K562 (cell line): Measurements from ENCODE around the gene FAM219B. TPM values are rescaled to one million over a fixed set of nuclear protein-coding genes. Genes with fewer than 3 reads are reported as not detected.

Experiments
- ATAC-seq: fragments of 200-7000 bp; cut with Tn5 transposase; 3 replicates; pipeline ENCODE4 v1.9.1; 2020; ENCODE audit warnings: moderate library complexity
- BruUV-seq: library from RNA; stranded (reverse); fragments of 400-500 nt; replicated peaks from 2 replicates; lab custom pipeline; 2021; lab: Mats Ljungman, UMichigan
- CTCF ChIA-PET: fragments of 300-600 bp; formaldehyde crosslinking; extraction: SDS; loops from one replicate; lab custom pipeline; 2021; ENCODE audit warnings: low intra/inter-chr PET ratio; lab: Yijun Ruan, JAX
- POLR2A ChIA-PET: fragments of 300-600, 350-650 bp; sonication (Branson Sonifier 250); formaldehyde crosslinking; extraction: SDS; loops from one replicate; lab custom pipeline; 2021; ENCODE audit warnings: antibody characterized with exemption, inconsistent platforms; lab: Yijun Ruan, JAX
- DNase-seq, 4 experiments: peaks; one replicate each; pipeline versions ENCODE4 v3.0.0 to v3.0.0-alpha.2; 2011 to 2018; ENCODE audit warnings: low spot score in 3 of 4, mixed read lengths in 3 of 4; ENCODE audit errors: extremely low read depth in 1 of 4
- FAIRE-seq: peaks from 2 replicates; lab custom pipeline; 2011; peaks lifted over from hg19 to GRCh38; lab: Jason Lieb, UNC
- H2AFZ ChIP-seq: 2 replicates; pipeline ENCODE4 v1.6.0; 2011; ENCODE audit warnings: low read depth, low read length, control low read depth, inconsistent platforms
- H3K27ac ChIP-seq: fragments of 200-600 bp; 3 replicates; pipeline ENCODE4 v1.8.0; 2011; ENCODE audit warnings: low read depth, mild to moderate bottlenecking, control low read depth, inconsistent platforms, low read length, moderate library complexity, mixed read lengths; ENCODE audit errors: extremely low read depth
- H3K27me3 ChIP-seq, 2 experiments: fragments of 300-600 bp in 1 of 2; 2 replicates in 1 of 2; 3 replicates in 1 of 2; pipeline versions ENCODE4 v1.6.0 to v1.8.0; 2011; ENCODE audit warnings: inconsistent platforms in 2 of 2, low read length in 2 of 2, mild to moderate bottlenecking in 1 of 2, mixed read lengths in 1 of 2, moderate library complexity in 1 of 2; ENCODE audit not compliant: control insufficient read depth in 2 of 2, insufficient read depth in 2 of 2
- H3K36me3 ChIP-seq: fragments of 300-600 bp; 3 replicates; pipeline ENCODE4 v1.8.0; 2011; ENCODE audit warnings: mild to moderate bottlenecking, low read length, inconsistent platforms; ENCODE audit not compliant: control insufficient read depth, insufficient read depth
- H3K4me1 ChIP-seq, 2 experiments: fragments of 200-600 bp in 1 of 2; replicated peaks in 1 of 2; 2 replicates in 1 of 2; 3 replicates in 1 of 2; pipeline versions ENCODE4 v1.5.1 to v1.8.0; 2011; ENCODE audit warnings: inconsistent platforms in 2 of 2, low read length in 2 of 2, mild to moderate bottlenecking in 1 of 2, mixed read lengths in 1 of 2, moderate library complexity in 1 of 2; ENCODE audit not compliant: control insufficient read depth in 2 of 2, insufficient read depth in 2 of 2
- H3K4me2 ChIP-seq: 2 replicates; pipeline ENCODE4 v1.6.1; 2011; ENCODE audit warnings: low read length, control low read depth, inconsistent platforms, mixed read lengths; ENCODE audit not compliant: insufficient read depth
- H3K4me3 ChIP-seq: fragments of 200-600 bp; sonication (generic), shearing (Covaris generic); 2 replicates; pipeline ENCODE4 v1.5.1; 2016; ENCODE audit warnings: control low read depth, inconsistent platforms
- H3K79me2 ChIP-seq: fragments of 200-600 bp; 3 replicates; pipeline ENCODE4 v1.8.0; 2011; ENCODE audit warnings: low read length, inconsistent platforms; ENCODE audit not compliant: control insufficient read depth, insufficient read depth
- H3K9ac ChIP-seq, 2 experiments: 2 replicates each; pipeline versions ENCODE4 v1.6.0 to v1.6.1; 2011; ENCODE audit warnings: low read depth in 2 of 2, low read length in 2 of 2, control low read depth in 1 of 2, inconsistent platforms in 1 of 2, mild to moderate bottlenecking in 1 of 2, mixed read lengths in 1 of 2; ENCODE audit not compliant: insufficient read depth in 1 of 2
- H3K9me1 ChIP-seq: one replicate; pipeline ENCODE4 v1.6.0; 2011; ENCODE audit warnings: inconsistent platforms, mild to moderate bottlenecking, low read length, moderate library complexity; ENCODE audit not compliant: control insufficient read depth, insufficient read depth
- H3K9me3 ChIP-seq: replicated peaks from 2 replicates; pipeline ENCODE4 v1.5.1; 2011; ENCODE audit warnings: low read depth, low read length, inconsistent platforms; ENCODE audit not compliant: control insufficient read depth, insufficient read depth
- H4K20me1 ChIP-seq: replicated peaks from 2 replicates; pipeline ENCODE4 v1.6.1; 2011; ENCODE audit warnings: low read length, inconsistent platforms, mixed read lengths; ENCODE audit not compliant: control insufficient read depth, insufficient read depth
- ARNT ChIP-seq, 2 experiments: fragments of 450-650 bp; IDR thresholded peaks; 2 replicates each; pipeline ENCODE4 v1.6.1; 2016; ENCODE audit warnings: mild to moderate bottlenecking in 1 of 2
- EGR1 ChIP-seq: fragments of 450-650 bp; conservative IDR thresholded peaks from 2 replicates; pipeline ENCODE4 v1.6.1; 2017; ENCODE audit warnings: mild to moderate bottlenecking
- PCBP1 ChIP-seq: fragments of 200-400 bp; formaldehyde crosslinking; IDR thresholded peaks from 2 replicates; pipeline ENCODE4 v1.6.1; 2018; ENCODE audit warnings: mild to moderate bottlenecking, low read depth, low read length; ENCODE audit not compliant: poor library complexity, severe bottlenecking
- TEAD2 ChIP-seq: fragments of 450-650 bp; IDR thresholded peaks from 2 replicates; pipeline ENCODE4 v1.6.1; 2016; ENCODE audit warnings: missing genetic modification characterization, control low read depth, missing compliant biosample characterization
- ZBTB34 ChIP-seq: fragments of 250-450 bp; sonication (Bioruptor Pico); IDR thresholded peaks from 2 replicates; pipeline ENCODE4 v1.8.0; 2021; ENCODE audit warnings: mild to moderate bottlenecking, moderate library complexity
- ZZZ3 ChIP-seq: fragments of 450-650 bp; IDR thresholded peaks from 2 replicates; pipeline ENCODE4 v1.6.1; 2016; ENCODE audit warnings: antibody characterized with exemption, mild to moderate bottlenecking, moderate library complexity
- WGBS: fragments of 100-300 bp; shearing (Covaris generic); methylation state at CpG from one replicate; pipeline ENCODE4 v1.1.6; 2016; ENCODE audit warnings: low coverage, mixed read lengths; ENCODE audit not compliant: insufficient coverage; ENCODE audit errors: missing lambda C conversion rate; 5-methylcytosine and 5-hydroxymethylcytosine counted together
- in situ Hi-C: fragments of 300-500 bp; cut with MboI; formaldehyde crosslinking; loops from 4 replicates; pipeline ENCODE4 v1.15.0; 2018; ENCODE audit warnings: inconsistent platforms, mixed read lengths
- intact Hi-C: fragments of 100-400 bp; cut with micrococcal nuclease; formaldehyde crosslinking; loops from 2 replicates; pipeline ENCODE4 v1.14.2; 2022
- polyA plus RNA-seq, 8 experiments: library from polyadenylated mRNA; depleted of rRNA in 4 of 8; stranded (reverse) in 5 of 8; unstranded in 3 of 8; fragments of >200 nt; fragmentation: Nextera tagmentation in 2 of 8; fragmentation: Illumina TruSeq in 1 of 8; extraction: Ambion mirVana in 2 of 8; extraction: Trizol in 1 of 8; gene quantifications; 2 replicates each; pipeline versions ENCODE4 v1.2.1 to v1.2.3, GENCODE V29; 2011 to 2014; ENCODE audit warnings: inconsistent platforms in 1 of 8, missing spikeins in 1 of 8
- total RNA-seq, 7 experiments: library from RNA; depleted of rRNA in 6 of 7; stranded (reverse); fragments of >200 nt in 6 of 7; fragmentation: Illumina TruSeq in 2 of 7; extraction: Trizol in 2 of 7; gene quantifications; 2 replicates each; pipeline versions ENCODE4 v1.2.1 to v1.2.3, GENCODE V29; 2011 to 2021; ENCODE audit warnings: low replicate concordance in 1 of 7

Gene FAM219B
- total and polyA plus RNA-seq, 9 of the 15 experiments (the other 6 are each of a cell fraction or from before 2014, with no cell fraction given) = 6.8 to 50.4 (median 29.4) TPM

DNA sequence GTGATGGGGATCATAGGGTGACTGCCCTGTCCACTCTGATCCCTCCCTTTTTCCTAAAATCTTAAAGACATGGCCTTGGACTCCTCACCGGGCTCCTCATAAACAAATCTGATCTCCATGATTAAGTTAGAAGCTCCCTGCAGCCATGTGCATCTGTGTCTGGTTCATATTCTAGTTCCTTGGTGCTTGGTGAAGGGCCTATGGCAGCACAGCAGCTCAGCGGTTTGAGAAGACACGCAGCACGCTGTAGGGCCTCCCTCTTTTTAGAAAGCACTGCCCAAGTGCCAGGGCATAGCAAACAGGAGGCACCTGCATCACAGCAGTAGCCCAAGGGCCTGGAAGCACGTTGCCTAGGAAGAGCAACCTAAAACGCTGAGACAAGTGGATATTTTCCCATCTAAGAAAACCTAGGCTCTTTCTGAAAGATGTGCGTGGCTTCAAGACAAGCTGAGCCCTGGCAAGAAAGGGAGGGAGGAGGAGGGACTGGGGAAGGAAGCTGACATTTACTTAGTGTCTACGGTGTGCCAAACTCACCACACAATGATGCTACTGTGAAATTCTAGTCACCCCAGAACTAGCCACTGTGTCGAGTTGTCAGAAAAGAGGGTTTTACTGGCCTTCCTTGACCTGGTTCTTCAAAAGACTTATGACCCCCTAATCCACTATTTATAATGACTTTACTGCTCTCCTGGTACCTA lies 48.8 kb downstream of the FAM219B start:
- Histone ChIP-seq H3K4me3 (no peak overlapping the region), H3K4me2 (no peak overlapping the region), H3K4me1 (peaks cover 8 to 9% of the 10 kb centered on the region in 2 experiments; a peak in 4 of 5 replicates), H3K36me3 (peaks cover 26% of the 10 kb centered on the region), H3K9ac (peak overlapping the region in 1 of 2 experiments; percentile 19; a peak in 1 of 4 replicates), H3K9me1 (no peaks in the 10 kb centered on the region), H2AFZ (no peak overlapping the region), H3K27me3 (no peaks in the 10 kb centered on the region), H3K9me3 (no peaks in the 10 kb centered on the region), H3K27ac (no peak overlapping the region; the same call in 2 of the 3 replicates), H4K20me1 (peaks cover 13% of the 10 kb centered on the region), H3K79me2 (peaks cover 13% of the 10 kb centered on the region; the same call in 1 of the 3 replicates)
- WGBS = 75% methylated on average over 8 of the region's 9 CpGs
- DNase-seq (no peak), FAIRE-seq (no peak), ATAC-seq (no peak)
- POLR2A ChIA-PET = interaction anchor here (1.0 to 1.6 kb wide), 4 partner anchors 9 to 17 kb away, joined by 4 to 5 read pairs (median 4); no protein-coding TSS in a partner anchor
- TF ChIP-seq ZZZ3 (no peak), ZBTB34 (no peak), ARNT (IDR thresholded peaks at IDR 0.05) (no peak), TEAD2 (tag) (no peak), PCBP1 (no peak), EGR1 (no peak)
- CTCF ChIA-PET = no interaction called here
- in situ Hi-C loops (no loop called here), intact Hi-C loops (no loop called here)
- no TSS peak for BruUV-seq
